ENCODE results near the gene SUPT20H.
A peak's percentile ranks its signal among the peaks of the same experiment; 100 is the strongest.

The SUPT20H gene

GRCh38 chr13:36997716-36998427, 61.6 kb downstream of the SUPT20H start:
- Histone ChIP-seq H3K4me1 (ENCODE audit: insufficient read depth, low read length, severe bottlenecking) (peaks cover 28% of the 10 kb centered on the region), H3K27ac (ENCODE audit: low read depth, low read length, poor library complexity, severe bottlenecking) (no peak overlapping the region), H3K4me2 (ENCODE audit: low read length) (peak overlapping the region; percentile 90), H2AFZ (ENCODE audit: low read length) (no peak overlapping the region), H3K9me3 (ENCODE audit: low read length) (no peaks in the 10 kb centered on the region), H4K20me1 (ENCODE audit: insufficient read depth, low read length) (no peaks in the 10 kb centered on the region), H3K79me2 (ENCODE audit: insufficient read depth, low read length) (peaks cover 33% of the 10 kb centered on the region), H3K9me2 (ENCODE audit: low read depth, low read length) (no peaks in the 10 kb centered on the region), H3F3A (ENCODE audit: insufficient read depth, low read length) (0 out of 2 replicates have a peak, but pooled peaks cover 3% of the 10 kb centered on the region), H3K27me3 (ENCODE audit: insufficient read depth, low read length) (no peaks in the 10 kb centered on the region), H3K36me3 (ENCODE audit: insufficient read depth, low read length) (peaks cover 31% of the 10 kb centered on the region), H3K4me3 (ENCODE audit: low read depth, low read length, poor library complexity, severe bottlenecking) (peak overlapping the region; percentile 87), H3K9ac (ENCODE audit: low read length) (peak overlapping the region; percentile 90)
- TF ChIP-seq, protein P1, sequence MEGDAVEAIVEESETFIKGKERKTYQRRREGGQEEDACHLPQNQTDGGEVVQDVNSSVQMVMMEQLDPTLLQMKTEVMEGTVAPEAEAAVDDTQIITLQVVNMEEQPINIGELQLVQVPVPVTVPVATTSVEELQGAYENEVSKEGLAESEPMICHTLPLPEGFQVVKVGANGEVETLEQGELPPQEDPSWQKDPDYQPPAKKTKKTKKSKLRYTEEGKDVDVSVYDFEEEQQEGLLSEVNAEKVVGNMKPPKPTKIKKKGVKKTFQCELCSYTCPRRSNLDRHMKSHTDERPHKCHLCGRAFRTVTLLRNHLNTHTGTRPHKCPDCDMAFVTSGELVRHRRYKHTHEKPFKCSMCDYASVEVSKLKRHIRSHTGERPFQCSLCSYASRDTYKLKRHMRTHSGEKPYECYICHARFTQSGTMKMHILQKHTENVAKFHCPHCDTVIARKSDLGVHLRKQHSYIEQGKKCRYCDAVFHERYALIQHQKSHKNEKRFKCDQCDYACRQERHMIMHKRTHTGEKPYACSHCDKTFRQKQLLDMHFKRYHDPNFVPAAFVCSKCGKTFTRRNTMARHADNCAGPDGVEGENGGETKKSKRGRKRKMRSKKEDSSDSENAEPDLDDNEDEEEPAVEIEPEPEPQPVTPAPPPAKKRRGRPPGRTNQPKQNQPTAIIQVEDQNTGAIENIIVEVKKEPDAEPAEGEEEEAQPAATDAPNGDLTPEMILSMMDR (IDR thresholded peaks at IDR 0.05; ENCODE audit: low read length) = no peak
- no peak for TF ChIP-seq EZH2 (IDR thresholded peaks at IDR 0.05; ENCODE audit: borderline replicate concordance, low read length)

DNA sequence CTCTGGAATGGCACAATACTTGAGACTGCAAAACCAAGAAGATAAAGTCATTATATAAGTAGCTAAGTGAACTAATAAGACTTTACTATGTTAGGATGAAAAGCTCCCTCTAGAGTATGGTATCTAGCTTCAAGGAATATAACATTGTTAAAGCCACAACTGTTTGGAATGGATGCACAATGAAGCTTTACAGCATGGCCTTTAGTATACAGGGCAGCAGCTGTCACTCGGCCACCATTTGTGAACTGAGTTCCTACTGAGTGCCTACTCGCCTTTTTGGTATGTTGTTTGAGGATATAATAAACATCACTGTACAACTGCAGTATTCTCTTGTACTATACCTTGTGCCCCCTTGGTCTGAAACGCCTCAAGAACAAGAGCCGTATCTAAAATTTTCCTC, 67.1 kb downstream of the SUPT20H start:
- TF ChIP-seq, protein P1 (IDR thresholded peaks at IDR 0.05; ENCODE audit: low read length) = no peak
- TF ChIP-seq EZH2 (IDR thresholded peaks at IDR 0.05; ENCODE audit: borderline replicate concordance, low read length) = no peak
- Histone ChIP-seq H4K20me1 (ENCODE audit: insufficient read depth, low read length) (no peaks in the 10 kb centered on the region), H3K27ac (ENCODE audit: low read depth, low read length, poor library complexity, severe bottlenecking) (no peak overlapping the region), H2AFZ (ENCODE audit: low read length) (no peak overlapping the region), H3K9me2 (ENCODE audit: low read depth, low read length) (no peaks in the 10 kb centered on the region), H3K27me3 (ENCODE audit: insufficient read depth, low read length) (no peaks in the 10 kb centered on the region), H3K4me3 (ENCODE audit: low read depth, low read length, poor library complexity, severe bottlenecking) (no peak overlapping the region), H3K36me3 (ENCODE audit: insufficient read depth, low read length) (peaks cover 77% of the 10 kb centered on the region), H3K79me2 (ENCODE audit: insufficient read depth, low read length) (peaks cover 15% of the 10 kb centered on the region; the same call in 1 of the 2 replicates), H3K4me2 (ENCODE audit: low read length) (no peak overlapping the region), H3F3A (ENCODE audit: insufficient read depth, low read length) (no peaks in the 10 kb centered on the region), H3K4me1 (ENCODE audit: insufficient read depth, low read length, severe bottlenecking) (no peaks in the 10 kb centered on the region), H3K9ac (ENCODE audit: low read length) (no peak overlapping the region), H3K9me3 (ENCODE audit: low read length) (no peaks in the 10 kb centered on the region)

DNA sequence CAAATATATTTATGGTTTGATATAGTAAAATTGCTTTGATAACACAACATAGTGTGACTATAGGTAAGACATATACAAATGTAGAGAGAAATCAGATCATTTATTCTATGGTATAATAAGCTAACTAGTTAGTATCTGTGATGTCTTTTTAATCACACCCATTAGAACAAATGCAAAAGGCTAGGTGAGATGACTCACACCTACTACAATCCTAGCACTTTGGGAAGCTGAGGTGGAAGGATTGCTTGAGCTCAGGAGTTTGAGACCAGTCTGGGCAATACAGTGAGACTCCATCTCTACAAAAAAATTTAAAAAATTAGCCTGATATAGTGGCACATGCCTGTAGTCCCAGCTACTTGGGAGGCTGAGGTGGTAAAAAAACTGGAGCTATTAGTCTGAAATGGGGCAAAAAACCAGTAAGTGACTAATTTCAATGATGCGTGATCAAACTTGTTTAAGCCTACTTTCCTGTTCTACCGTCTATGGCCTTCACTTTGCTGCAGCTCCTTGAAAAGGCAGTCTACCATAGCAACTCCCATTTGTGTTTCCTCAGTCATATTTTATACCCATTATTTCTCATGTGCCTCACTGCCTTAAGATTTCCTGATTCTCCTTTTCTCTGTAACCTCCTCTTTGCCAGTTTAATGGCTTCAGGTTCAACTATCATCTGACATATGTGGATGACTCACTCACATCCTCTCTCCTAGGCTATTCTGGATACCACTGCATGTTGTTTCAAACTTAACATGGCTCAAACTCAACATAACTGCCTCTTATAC, 72.8 kb downstream of the SUPT20H start:
- Histone ChIP-seq H3K4me2 (ENCODE audit: low read length) (no peak overlapping the region), H3K9me3 (ENCODE audit: low read length) (no peaks in the 10 kb centered on the region), H3K9ac (ENCODE audit: low read length) (no peak overlapping the region), H3K27me3 (ENCODE audit: insufficient read depth, low read length) (no peaks in the 10 kb centered on the region), H2AFZ (ENCODE audit: low read length) (no peak overlapping the region), H4K20me1 (ENCODE audit: insufficient read depth, low read length) (no peaks in the 10 kb centered on the region), H3K4me1 (ENCODE audit: insufficient read depth, low read length, severe bottlenecking) (no peaks in the 10 kb centered on the region), H3K27ac (ENCODE audit: low read depth, low read length, poor library complexity, severe bottlenecking) (no peak overlapping the region), H3K79me2 (ENCODE audit: insufficient read depth, low read length) (no peaks in the 10 kb centered on the region), H3K36me3 (ENCODE audit: insufficient read depth, low read length) (peaks cover 57% of the 10 kb centered on the region), H3F3A (ENCODE audit: insufficient read depth, low read length) (no peaks in the 10 kb centered on the region), H3K4me3 (ENCODE audit: low read depth, low read length, poor library complexity, severe bottlenecking) (no peak overlapping the region), H3K9me2 (ENCODE audit: low read depth, low read length) (no peaks in the 10 kb centered on the region)
- TF ChIP-seq, protein P1 (IDR thresholded peaks at IDR 0.05; ENCODE audit: low read length) = no peak
- TF ChIP-seq EZH2 (IDR thresholded peaks at IDR 0.05; ENCODE audit: borderline replicate concordance, low read length) = no peak

Measured in OCI-LY1 (cell line).